NCI-H1694 (cell line): ENCODE data around the gene RCOR2.

ENCODE experiments used
- DNase-seq: peaks from one replicate; lab custom pipeline; 2025; lab: John Stamatoyannopoulos, UW

Gene RCOR2

GRCh38 chr11:63907063-63907462 is 9.9 kb downstream of the RCOR2 start:
- no peak for DNase-seq

- no peak for DNase-seq
These were observed 10.4 kb downstream of the RCOR2 start for GRCh38 chr11:63906585-63906984.

- no peak for DNase-seq
These were observed 10.9 kb downstream of the RCOR2 start for GRCh38 chr11:63906087-63906486.

GRCh38 chr11:63905179-63905578 is 11.8 kb downstream of the RCOR2 start:
- DNase-seq, result no peak

- no peak for DNase-seq
These were observed 12.2 kb downstream of the RCOR2 start for GRCh38 chr11:63904743-63905142.

- no peak for DNase-seq
These were observed 13.1 kb downstream of the RCOR2 start for GRCh38 chr11:63903884-63904283.

- DNase-seq, result no peak
These were observed 15.3 kb downstream of the RCOR2 start for GRCh38 chr11:63901660-63902059.

GRCh38 chr11:63897459-63898146 is 19.4 kb downstream of the RCOR2 start:
- DNase-seq, result peak; percentile 31

- DNase-seq, result no peak
These were observed 20.9 kb downstream of the RCOR2 start for GRCh38 chr11:63896071-63896470.

- no peak for DNase-seq
These were observed 23.6 kb downstream of the RCOR2 start for GRCh38 chr11:63893355-63893754.

GRCh38 chr11:63892228-63892627 is 24.7 kb downstream of the RCOR2 start:
- DNase-seq, result no peak

- DNase-seq, result no peak
These were observed 26.6 kb downstream of the RCOR2 start for GRCh38 chr11:63890368-63890767.

GRCh38 chr11:63889344-63889743 is 27.6 kb downstream of the RCOR2 start:
- DNase-seq, result no peak

- DNase-seq, result no peak
These were observed 28.5 kb downstream of the RCOR2 start for GRCh38 chr11:63888170-63889086.

GRCh38 chr11:63887386-63887999 is 29.5 kb downstream of the RCOR2 start:
- DNase-seq, result no peak

- no peak for DNase-seq
These were observed 32.6 kb downstream of the RCOR2 start for GRCh38 chr11:63884196-63884932.

GRCh38 chr11:63883791-63884190 is 33.2 kb downstream of the RCOR2 start:
- DNase-seq, result no peak

GRCh38 chr11:63882555-63883242 is 34.3 kb downstream of the RCOR2 start:
- no peak for DNase-seq

- DNase-seq, result no peak
These were observed 36.6 kb downstream of the RCOR2 start for GRCh38 chr11:63880403-63880790.

- DNase-seq, result no peak
These were observed 37.2 kb downstream of the RCOR2 start for GRCh38 chr11:63879598-63880402.
